HepG2 (cell line): ENCODE results near the gene MYO1C. TPM values are rescaled to one million over a fixed set of nuclear protein-coding genes. Genes with fewer than 3 reads are reported as not detected.

Experiments used
- ATF3 ChIP-seq: sonication (generic); formaldehyde crosslinking; IDR thresholded peaks from 2 replicates; pipeline ENCODE4 v1.4.0; 2020; ENCODE audit warnings: missing genetic modification reagents
- FIP1L1 ChIP-seq: fragments of 200-400 bp; formaldehyde crosslinking; IDR thresholded peaks from 2 replicates; pipeline ENCODE4 v1.6.1; 2018; ENCODE audit warnings: low read depth, mild to moderate bottlenecking, low read length, moderate library complexity, borderline replicate concordance; ENCODE audit not compliant: insufficient read depth
- GPN1 ChIP-seq: sonication (generic); formaldehyde crosslinking; IDR thresholded peaks from 2 replicates; pipeline ENCODE4 v1.5.1; 2020; ENCODE audit warnings: missing genetic modification reagents, borderline replicate concordance
- HMG20A ChIP-seq: IDR thresholded peaks from 2 replicates; pipeline ENCODE4 v1.6.1; 2016; ENCODE audit warnings: borderline replicate concordance
- HMG20B ChIP-seq: conservative IDR thresholded peaks from 2 replicates; pipeline ENCODE4 v1.6.1; 2016; ENCODE audit warnings: missing genetic modification reagents, missing compliant biosample characterization
- HMGXB3 ChIP-seq: sonication (generic); formaldehyde crosslinking; IDR thresholded peaks from 2 replicates; pipeline ENCODE4 v1.4.0; 2020; ENCODE audit warnings: missing genetic modification reagents, borderline replicate concordance
- MTA1 ChIP-seq: sonication (generic); formaldehyde crosslinking; IDR thresholded peaks from 2 replicates; pipeline ENCODE4 v1.4.0; 2020; ENCODE audit warnings: missing genetic modification reagents, mild to moderate bottlenecking, borderline replicate concordance
- NCOR1 ChIP-seq: fragments of 200-600 bp; sonication (generic); IDR thresholded peaks from 2 replicates; pipeline ENCODE4 v1.7.0; 2017; ENCODE audit warnings: antibody characterized with exemption, low read length, borderline replicate concordance
- NFAT5 ChIP-seq: sonication (generic); formaldehyde crosslinking; IDR thresholded peaks from 2 replicates; pipeline ENCODE4 v1.4.0; 2020; ENCODE audit warnings: missing genetic modification reagents
- SNRNP70 ChIP-seq: fragments of 200-400 bp; formaldehyde crosslinking; IDR thresholded peaks from 2 replicates; pipeline ENCODE4 v1.6.1; 2017; ENCODE audit warnings: mild to moderate bottlenecking, low read depth, low read length, moderate library complexity
- ZBTB2 ChIP-seq: sonication (generic); formaldehyde crosslinking; IDR thresholded peaks from 2 replicates; pipeline ENCODE4 v1.8.0; 2022; ENCODE audit warnings: low read depth, missing genetic modification reagents
- ZFP1 ChIP-seq: IDR thresholded peaks from 2 replicates; pipeline ENCODE4 v1.6.1; 2016
- ZNF460 ChIP-seq: sonication (generic); formaldehyde crosslinking; IDR thresholded peaks from 2 replicates; pipeline ENCODE4 v1.5.1; 2020; ENCODE audit warnings: missing genetic modification reagents, mild to moderate bottlenecking, borderline replicate concordance
- ZNF704 ChIP-seq: sonication (generic); formaldehyde crosslinking; IDR thresholded peaks from 2 replicates; pipeline ENCODE4 v1.8.1; 2023; ENCODE audit warnings: mild to moderate bottlenecking, inconsistent platforms, moderate library complexity, missing genetic modification reagents, borderline replicate concordance
- polyA plus RNA-seq, 8 experiments: library from polyadenylated mRNA; depleted of rRNA in 3 of 8; stranded (reverse) in 7 of 8; unstranded in 1 of 8; fragments of >200 nt; fragmentation: Illumina TruSeq in 4 of 8; extraction: Trizol in 4 of 8; gene quantifications; 2 replicates each; pipeline versions ENCODE4 v1.2.1 to v1.2.3, GENCODE V29; 2011 to 2016; ENCODE audit warnings: low read depth in 4 of 8, missing spikeins in 1 of 8, mixed read lengths in 1 of 8; ENCODE audit not compliant: insufficient read depth in 1 of 8
- total RNA-seq, 5 experiments: library from RNA; depleted of rRNA; stranded (reverse); fragments of >200 nt; fragmentation: Illumina TruSeq; extraction: Trizol; gene quantifications; 2 replicates each; pipeline ENCODE4 v1.2.3, GENCODE V29; 2016; ENCODE audit warnings: low read depth in 1 of 5

The MYO1C gene
- total and polyA plus RNA-seq, 2 of the 13 experiments (the other 11 are each of a cell fraction or from before 2014, with no cell fraction given), result 22.7 to 40.8 TPM

GRCh38 chr17:1455797-1456599 is 36.5 kb downstream of the MYO1C start, which contains the start of gene CRK (continued):
- TF ChIP-seq HMGXB3 (CRISPR knock-in tag), result no peak; the same call in 1 of the 2 replicates
- TF ChIP-seq ZBTB2 (CRISPR knock-in tag), result peak; percentile 92
- TF ChIP-seq MTA1, result peak; percentile 46; the same call in 1 of the 2 replicates
- no peak for TF ChIP-seq HMG20A
- no peak for TF ChIP-seq ZNF460 (CRISPR knock-in tag)
- no peak for TF ChIP-seq ATF3 (CRISPR knock-in tag)
- no peak for TF ChIP-seq GPN1
- no peak for TF ChIP-seq FIP1L1
- TF ChIP-seq ZFP1 (CRISPR knock-in tag), result no peak
- no peak for TF ChIP-seq SNRNP70
- TF ChIP-seq NCOR1, result no peak
- TF ChIP-seq ZNF704 (CRISPR knock-in tag), result peak; percentile 79; the same call in 1 of the 2 replicates
- TF ChIP-seq HMG20B (CRISPR knock-in tag), result no peak
- no peak for TF ChIP-seq NFAT5 (CRISPR knock-in tag)
